Measurements from ENCODE around the gene CDH10.

Gene CDH10

DNA sequence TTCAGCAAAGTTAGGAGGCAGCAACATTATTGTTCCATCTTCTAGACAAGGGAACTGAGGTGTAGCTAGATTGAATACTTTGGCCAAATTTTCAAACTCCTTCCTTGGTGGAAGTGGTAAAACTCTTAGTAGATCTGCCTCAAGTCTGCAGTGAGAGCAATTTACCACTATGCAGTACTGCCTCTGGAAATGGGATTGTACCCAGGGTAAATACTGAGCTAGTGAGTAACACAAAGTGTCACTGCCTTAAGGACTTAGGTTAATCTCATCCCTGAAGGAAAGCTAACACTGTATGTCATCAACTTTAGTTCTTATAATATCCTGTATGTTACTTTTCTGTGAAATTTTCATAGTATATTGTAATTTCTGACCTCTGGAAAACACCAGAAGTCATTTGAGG lies 13.9 kb downstream of the CDH10 start:
- TF ChIP-seq, protein P1, sequence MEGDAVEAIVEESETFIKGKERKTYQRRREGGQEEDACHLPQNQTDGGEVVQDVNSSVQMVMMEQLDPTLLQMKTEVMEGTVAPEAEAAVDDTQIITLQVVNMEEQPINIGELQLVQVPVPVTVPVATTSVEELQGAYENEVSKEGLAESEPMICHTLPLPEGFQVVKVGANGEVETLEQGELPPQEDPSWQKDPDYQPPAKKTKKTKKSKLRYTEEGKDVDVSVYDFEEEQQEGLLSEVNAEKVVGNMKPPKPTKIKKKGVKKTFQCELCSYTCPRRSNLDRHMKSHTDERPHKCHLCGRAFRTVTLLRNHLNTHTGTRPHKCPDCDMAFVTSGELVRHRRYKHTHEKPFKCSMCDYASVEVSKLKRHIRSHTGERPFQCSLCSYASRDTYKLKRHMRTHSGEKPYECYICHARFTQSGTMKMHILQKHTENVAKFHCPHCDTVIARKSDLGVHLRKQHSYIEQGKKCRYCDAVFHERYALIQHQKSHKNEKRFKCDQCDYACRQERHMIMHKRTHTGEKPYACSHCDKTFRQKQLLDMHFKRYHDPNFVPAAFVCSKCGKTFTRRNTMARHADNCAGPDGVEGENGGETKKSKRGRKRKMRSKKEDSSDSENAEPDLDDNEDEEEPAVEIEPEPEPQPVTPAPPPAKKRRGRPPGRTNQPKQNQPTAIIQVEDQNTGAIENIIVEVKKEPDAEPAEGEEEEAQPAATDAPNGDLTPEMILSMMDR (IDR thresholded peaks at IDR 0.05; ENCODE audit: low read depth, low read length, missing control alignments) = no peak
- H3K4me3 ChIP-seq (replicated peaks; ENCODE audit: low read depth, low read length) = no peak overlapping the region
- no peak for DNase-seq (ENCODE audit: extremely low read depth, low read depth)

DNA sequence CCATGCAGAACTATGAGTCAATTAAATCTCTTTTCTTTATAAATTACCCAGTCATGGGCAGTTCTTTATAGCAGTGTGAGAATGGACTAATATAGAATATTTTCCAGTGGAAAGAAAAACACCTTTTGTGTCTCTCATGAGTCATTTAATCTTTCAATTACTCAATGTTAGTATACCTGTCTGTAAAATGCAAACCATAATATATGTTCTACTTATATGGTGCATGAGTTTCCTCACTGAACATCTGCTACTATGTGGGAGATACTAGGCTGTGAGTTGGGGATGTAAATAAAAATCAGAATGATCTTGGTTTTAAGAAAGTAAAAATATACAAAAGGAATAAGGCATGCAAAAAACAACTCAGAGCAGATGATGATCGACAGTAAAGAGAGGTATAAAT lies 15.0 kb downstream of the CDH10 start:
- H3K4me3 ChIP-seq (replicated peaks; ENCODE audit: low read depth, low read length) = no peak overlapping the region
- TF ChIP-seq, protein P1 (IDR thresholded peaks at IDR 0.05; ENCODE audit: low read depth, low read length, missing control alignments) = no peak
- DNase-seq (ENCODE audit: extremely low read depth, low read depth) = no peak

DNA sequence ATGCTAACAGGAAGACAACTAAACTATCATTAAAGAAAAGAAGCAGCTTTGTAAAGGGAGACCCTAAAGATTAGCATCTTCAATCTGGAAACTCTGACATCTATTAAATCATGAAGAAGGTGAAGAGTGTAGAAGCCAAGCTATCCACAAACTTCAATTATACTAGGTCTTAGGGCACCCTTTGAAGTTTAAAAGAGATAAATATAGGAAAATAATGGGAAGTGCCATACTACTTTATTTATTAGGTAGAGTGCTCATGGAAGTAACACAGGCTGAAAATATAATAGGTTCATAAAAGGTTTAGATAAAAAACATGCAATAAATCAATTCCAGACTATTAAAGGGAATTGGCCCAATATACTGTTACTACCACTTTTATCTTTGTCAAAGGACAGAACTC lies 19.9 kb downstream of the CDH10 start:
- H3K4me3 ChIP-seq (replicated peaks; ENCODE audit: low read depth, low read length) = no peak overlapping the region
- TF ChIP-seq, protein P1 (IDR thresholded peaks at IDR 0.05; ENCODE audit: low read depth, low read length, missing control alignments) = no peak
- DNase-seq (ENCODE audit: extremely low read depth, low read depth) = no peak

DNA sequence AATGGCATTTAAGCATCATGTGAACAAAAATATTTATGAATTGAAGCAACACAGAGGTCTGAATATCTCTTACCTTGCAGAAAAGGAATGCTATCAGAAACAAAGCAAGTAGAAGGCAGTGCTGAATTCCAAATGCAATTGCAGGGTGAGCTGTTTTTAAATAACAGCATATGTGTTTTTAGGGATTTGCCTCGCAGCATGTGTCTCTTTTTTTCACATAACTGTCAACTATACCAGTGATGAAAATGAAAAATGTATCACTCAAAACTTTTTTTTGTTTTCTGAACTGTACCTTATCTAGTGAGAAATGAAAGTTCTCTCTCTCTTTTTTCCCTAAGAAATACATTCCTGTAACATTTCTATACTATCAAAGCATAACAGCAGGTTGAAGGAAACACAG lies 21.2 kb downstream of the CDH10 start:
- TF ChIP-seq, protein P1 (IDR thresholded peaks at IDR 0.05; ENCODE audit: low read depth, low read length, missing control alignments) = no peak
- no peak overlapping the region for H3K4me3 ChIP-seq (replicated peaks; ENCODE audit: low read depth, low read length)
- DNase-seq (ENCODE audit: extremely low read depth, low read depth) = no peak

DNA sequence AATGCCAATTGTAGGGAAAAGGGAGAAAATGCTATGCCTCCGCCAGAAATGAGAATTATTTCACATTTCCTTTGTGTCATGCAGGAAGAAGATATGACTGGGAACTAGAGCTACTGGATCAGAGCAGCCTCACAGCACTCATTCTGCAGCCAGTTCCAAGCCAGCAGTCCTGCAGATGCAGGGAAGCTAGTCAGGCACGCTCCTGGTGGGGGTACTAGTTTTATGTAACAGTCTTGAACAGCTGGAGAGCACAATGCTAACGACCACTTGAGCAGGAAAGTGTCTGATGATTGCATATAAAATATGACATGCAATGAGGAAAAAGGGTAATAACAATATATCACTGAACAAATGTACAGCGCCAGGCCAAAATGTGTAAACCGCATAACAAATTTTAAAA lies 21.7 kb downstream of the CDH10 start:
- no peak for DNase-seq (ENCODE audit: extremely low read depth, low read depth)
- TF ChIP-seq, protein P1 (IDR thresholded peaks at IDR 0.05; ENCODE audit: low read depth, low read length, missing control alignments) = no peak
- no peak overlapping the region for H3K4me3 ChIP-seq (replicated peaks; ENCODE audit: low read depth, low read length)

DNA sequence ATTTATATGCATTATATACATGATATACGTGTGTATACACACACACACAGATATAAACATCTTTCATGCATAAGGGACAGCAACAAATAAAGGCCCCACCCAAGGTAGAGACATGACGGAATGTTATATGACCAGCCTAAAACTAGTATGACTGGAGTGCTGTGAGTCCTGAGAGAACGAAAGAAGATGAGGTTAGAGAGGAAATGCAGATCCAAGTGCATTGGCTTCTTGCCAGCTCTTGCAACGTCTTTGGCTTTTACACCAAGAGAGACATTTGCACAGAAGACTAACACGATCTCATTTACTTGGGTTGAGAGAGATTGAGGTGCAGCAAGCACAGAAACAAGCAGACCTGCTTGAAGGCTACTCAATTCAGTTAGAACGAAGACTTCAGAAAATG lies 23.0 kb downstream of the CDH10 start:
- H3K4me3 ChIP-seq (replicated peaks; ENCODE audit: low read depth, low read length) = no peak overlapping the region
- TF ChIP-seq, protein P1 (IDR thresholded peaks at IDR 0.05; ENCODE audit: low read depth, low read length, missing control alignments) = no peak
- no peak for DNase-seq (ENCODE audit: extremely low read depth, low read depth)

DNA sequence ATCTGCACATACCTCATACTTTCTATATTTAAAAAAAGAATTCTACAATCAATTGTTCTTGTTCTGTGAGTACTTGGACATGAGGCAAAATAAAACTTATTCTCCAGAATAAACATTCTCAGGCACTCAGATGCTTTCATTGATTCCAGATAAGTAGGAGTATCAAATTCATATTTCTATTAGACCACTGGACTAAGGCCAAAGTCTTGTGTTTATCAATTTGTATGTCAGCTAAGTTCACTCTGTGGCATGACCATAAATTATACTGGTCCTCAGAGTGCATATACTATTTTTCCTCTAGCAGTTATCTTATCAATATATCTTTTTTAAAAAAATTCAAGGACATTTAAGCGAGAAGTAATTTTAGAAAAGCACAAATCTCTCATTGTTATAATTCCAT lies 28.2 kb downstream of the CDH10 start:
- TF ChIP-seq, protein P1 (IDR thresholded peaks at IDR 0.05; ENCODE audit: low read depth, low read length, missing control alignments) = no peak
- no peak for DNase-seq (ENCODE audit: extremely low read depth, low read depth)
- no peak overlapping the region for H3K4me3 ChIP-seq (replicated peaks; ENCODE audit: low read depth, low read length)

Measured in HFF-Myc (cell line).